Dermis microvascular lymphatic vessel endothelial cell (primary cell): Measurements from ENCODE around the gene CCL7. TPM values are rescaled to one million over a fixed set of nuclear protein-coding genes. Genes with fewer than 3 reads are reported as not detected.
"Not testable (repeated sequence)": the region's sequence is repeated elsewhere in the genome, so short reads cannot be mapped to it uniquely, and the experiment has no call there.

Experiments used
- DNase-seq, 2 donors: peaks; one replicate each; pipeline versions ENCODE4 v3.0.0 to v3.0.0-alpha.2; 2010; ENCODE audit warnings: low read depth in 2 of 2
- total RNA-seq: library from RNA; depleted of rRNA; stranded (reverse); fragments of >200 nt; gene quantifications from 2 replicates; pipeline ENCODE4 v1.2.1, GENCODE V29; 2014

Gene CCL7
- 0.13 and 0.25 TPM in 2 replicates for total RNA-seq

DNA sequence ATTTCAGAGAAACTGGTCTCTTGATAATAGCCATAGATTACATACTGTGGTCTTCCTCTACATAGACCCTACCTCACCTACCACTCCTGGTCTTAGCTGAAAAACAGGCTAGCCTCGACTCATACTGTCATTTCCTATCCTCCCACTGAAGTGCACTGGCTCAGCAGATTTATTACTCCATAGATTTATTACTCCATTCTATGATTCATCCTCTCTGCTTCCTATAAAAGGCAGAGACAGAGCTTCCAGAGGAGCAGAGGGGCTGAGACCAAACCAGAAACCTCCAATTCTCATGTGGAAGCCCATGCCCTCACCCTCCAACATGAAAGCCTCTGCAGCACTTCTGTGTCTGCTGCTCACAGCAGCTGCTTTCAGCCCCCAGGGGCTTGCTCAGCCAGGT, at the start of gene CCL7:
Gene CCL7 (plus strand): TSS at position 253 of the 400 bp plus-strand sequence. CDS start 70 bp downstream, at position 323.
- DNase-seq: peak in 1 of 2 donors; percentile 55

GRCh38 chr17:34220752-34221395, 49.1 kb upstream of the CCL7 start:
- peak in 1 of 2 donors; percentile 42 for DNase-seq

DNA sequence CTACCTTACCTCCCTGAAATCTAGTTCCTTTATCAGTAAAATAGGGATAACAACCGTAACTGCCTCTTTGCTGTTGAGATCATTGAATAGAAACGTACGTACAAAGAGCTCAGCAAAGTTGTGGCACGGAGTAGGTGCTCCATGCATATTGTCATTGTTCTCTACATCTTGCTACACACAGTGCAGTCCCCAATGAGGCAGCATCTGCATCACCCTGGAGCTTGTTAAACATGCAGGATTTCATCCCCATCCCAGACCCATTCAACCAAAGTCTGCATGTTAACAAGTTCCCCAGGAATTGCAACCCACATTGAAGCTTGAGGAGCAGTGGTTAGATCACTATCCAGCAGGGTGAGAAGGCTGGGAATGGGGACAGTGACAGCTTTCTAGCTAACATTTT, 48.6 kb upstream of the CCL7 start:
- DNase-seq: no peak

GRCh38 chr17:34222722-34223497, 47.1 kb upstream of the CCL7 start:
- DNase-seq: no peak

DNA sequence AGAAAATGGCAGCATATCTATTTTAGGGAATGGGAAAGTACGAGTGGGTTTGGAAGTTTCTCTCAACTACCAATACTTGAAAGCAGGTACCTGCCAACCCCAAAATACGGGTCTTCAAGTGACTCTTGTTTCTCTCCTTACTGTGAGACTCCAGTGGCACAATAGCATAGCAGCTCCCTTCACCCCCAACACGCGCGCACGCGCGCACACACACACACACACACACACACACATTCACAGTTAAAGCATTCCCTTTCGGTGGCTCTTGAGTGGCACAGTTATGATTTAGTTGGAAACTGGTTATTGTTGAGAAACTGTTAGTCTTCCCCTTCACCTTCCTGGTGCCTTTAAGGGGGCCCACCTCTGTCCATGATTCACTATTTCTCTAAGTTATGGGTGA, 45.0 kb upstream of the CCL7 start:
- DNase-seq: no peak

GRCh38 chr17:34226011-34226743, 43.8 kb upstream of the CCL7 start:
- no peak for DNase-seq

DNA sequence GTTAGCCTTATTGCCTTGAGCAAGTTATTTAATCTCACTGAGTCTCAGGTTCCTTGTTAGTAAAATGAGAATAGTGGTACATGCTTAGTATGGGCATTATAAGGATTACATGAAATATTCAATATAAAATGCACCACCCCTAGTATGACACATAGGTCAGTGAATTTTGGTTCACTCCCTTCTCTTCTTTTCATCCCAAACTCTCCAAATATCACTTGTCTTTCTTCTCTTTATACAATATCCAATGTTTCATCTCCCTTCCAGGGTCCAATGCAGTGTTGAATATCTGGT, 43.3 kb upstream of the CCL7 start:
- no peak for DNase-seq

DNA sequence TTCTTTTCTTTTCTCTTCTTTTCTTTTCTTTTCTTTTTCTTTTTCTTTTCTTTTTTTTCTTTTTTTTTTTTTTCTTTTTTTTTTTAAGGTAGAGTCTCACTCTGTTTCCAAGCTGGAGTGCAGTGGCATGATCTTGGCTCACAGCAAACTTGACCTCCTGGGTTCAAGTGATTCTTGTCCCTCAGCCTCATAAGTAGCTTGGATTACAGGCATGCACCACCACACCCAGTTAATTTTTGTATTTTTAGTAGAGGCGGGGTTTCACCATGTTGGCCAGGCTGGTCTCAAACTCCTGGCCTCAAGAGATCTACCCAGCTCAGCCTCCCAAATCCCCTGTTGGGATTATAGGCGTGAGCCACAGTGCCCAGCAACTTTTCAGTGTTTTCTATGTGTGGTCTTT, 42.7 kb upstream of the CCL7 start:
- DNase-seq: not testable (repeated sequence)

DNA sequence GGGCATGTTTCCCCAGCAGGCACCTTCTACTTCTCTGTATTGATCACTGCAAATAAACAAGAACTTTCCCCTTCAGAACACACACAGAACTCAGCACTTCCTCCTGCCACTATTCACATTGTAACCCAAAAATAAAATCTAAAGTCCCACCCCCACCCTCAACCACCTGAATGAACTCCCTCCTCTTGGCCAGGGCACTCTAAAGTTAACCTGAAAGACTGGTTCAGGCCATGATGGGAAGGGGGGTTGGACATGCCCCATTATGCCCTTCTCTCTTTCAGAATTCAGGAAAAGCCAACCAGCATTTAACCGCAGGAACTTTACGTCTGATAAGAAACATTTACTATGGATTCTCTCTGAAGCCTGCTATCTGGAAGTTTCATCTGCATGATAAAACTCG, 42.3 kb upstream of the CCL7 start:
- no peak for DNase-seq

- no peak for DNase-seq
These were observed 41.2 kb upstream of the CCL7 start for GRCh38 chr17:34228781-34229180.

DNA sequence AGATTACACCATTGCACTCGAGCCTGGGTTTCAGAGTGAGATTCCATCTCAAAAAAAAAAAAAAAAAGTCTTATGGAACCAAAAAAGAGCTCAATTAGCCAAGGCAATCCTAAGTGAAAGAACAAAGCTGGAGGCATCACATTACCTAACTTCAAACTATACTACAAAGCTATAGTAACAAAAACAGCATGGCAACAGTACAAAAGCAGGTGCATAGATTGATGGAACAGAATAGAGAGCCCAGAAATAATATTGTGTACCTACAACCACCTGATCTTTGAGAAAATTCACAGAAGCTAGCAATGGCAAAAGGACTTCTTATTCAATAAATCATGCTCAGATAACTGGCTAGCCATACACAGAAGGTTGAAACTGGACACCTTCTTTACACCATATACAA, 39.7 kb upstream of the CCL7 start:
- no peak for DNase-seq

GRCh38 chr17:34234616-34235015, 35.4 kb upstream of the CCL7 start:
- DNase-seq: no peak

- DNase-seq: peak; percentile 78 to 96
These were observed 34.5 kb upstream of the CCL7 start for GRCh38 chr17:34235389-34236028.

DNA sequence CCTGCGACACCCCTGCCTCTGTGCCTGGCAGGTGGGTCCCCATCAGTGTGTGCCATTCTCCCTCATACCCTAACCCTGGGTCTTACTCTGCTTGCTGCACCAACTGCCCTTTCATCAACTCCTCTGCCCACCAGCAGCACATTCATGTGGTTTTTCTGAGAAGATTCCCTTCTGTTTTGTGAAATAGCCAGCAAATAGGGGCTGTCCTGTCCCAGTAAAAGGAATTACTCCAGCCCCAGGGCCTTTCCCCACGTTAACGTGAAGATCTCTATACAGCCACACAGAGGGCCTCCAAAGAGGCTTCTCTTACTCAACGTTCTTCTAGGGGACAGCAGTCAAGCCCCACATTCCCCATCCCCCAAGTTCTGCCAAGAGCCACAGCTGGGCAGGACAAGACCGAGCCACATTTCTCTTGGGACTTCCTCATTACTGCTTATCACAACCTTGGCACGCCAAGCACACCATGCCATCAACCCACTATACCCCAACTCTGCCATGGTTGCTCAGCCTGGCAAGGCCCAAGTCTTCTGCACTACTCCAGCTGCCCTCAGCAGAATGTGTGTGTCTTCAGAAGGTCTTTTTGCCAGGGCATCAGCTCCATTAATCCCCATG, 33.6 kb upstream of the CCL7 start:
- DNase-seq: no peak

DNA sequence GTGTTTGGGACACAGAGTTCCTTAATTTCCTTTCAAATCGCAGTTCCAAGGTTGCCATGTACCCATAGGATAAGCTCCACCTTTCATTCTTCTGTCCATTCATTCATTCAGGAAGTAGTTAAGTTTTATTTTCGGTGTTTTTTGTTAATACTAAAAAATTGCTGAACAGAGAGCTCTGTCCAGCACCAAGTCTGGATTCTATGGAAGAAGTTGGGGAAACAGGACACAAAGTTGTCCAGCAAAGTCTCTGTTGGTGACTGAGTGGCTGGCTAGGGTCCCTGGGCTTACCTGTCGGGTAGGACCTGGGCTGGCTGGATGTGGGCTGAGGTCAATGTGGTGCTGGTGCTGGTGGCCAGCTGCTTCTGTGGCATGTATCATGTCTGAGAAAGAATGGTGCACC, 32.6 kb upstream of the CCL7 start:
- no peak for DNase-seq

DNA sequence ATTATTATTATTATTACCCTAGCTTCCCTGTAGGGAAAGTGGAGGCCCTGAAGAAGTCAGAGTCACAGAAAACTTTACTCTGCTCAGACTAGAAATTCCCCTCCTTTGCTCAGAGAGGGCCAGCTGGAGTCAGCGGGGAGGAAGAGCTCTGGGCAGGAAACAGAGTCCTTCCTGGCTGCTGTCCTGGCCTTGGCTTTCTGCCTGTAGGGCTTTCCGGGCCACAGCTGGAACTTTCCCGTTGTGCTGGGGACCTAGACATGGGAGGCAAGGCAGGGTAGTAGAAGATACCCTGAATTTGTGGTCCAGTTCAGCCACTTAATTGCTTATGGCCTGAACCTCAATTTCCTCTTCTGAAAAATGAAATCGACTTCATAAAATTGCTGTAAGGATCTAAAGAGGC, 29.0 kb upstream of the CCL7 start:
- peak in 1 of 2 donors; percentile 81 for DNase-seq

DNA sequence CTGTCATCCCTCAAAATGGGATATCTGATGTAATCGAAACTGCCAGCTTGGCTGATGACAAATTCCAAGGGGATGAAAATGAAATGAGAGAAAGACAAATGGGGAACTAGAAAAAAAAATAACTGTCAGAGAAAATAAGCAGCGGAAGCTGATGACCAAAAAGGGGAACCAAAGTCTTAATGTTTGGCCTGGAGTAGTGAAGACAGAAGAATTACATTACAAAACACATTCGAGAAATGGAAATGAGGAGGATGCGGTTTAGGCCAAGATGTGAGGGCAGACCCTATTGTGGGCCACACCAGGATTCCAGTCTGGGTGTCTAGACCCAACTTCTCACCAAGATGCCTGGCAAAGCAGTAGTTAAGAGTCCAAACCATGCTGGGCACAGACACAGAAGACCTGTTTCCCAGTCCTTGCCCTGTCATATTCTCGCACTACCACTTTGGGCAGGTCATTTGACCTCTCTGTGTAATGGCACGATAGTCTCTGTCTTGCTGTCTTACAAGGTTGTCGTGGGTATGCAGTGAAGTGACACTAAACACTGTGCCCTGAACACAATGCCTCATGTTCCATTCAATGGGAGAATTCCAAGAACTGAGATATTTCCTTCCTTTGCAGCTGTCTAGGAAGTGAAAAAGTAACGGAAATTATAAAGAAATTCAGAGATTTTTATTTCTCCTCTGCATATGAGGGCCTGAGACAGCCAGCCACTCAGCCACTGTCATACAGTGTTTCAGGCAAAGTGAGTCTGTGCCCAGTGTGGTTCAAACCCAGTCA, 27.2 kb upstream of the CCL7 start:
- peak in 1 of 2 donors; percentile 48 for DNase-seq

GRCh38 chr17:34243364-34244320, 26.4 kb upstream of the CCL7 start:
- no peak for DNase-seq

GRCh38 chr17:34245351-34245905, 24.6 kb upstream of the CCL7 start:
- no peak for DNase-seq
